GM08714 (cell line): ENCODE measurements around the gene PIK3R6.
"Not testable (repeated sequence)": the region's sequence is repeated elsewhere in the genome, so short reads cannot be mapped to it uniquely, and the experiment has no call there.

Experiments used
- H3K4me3 ChIP-seq: fragments of 200-500 bp; sonication (Bioruptor generic); 2 replicates; pipeline ENCODE4 v1.5.1; 2014; ENCODE audit warnings: mild to moderate bottlenecking, low read length, inconsistent platforms
- ZNF274 ChIP-seq: IDR thresholded peaks from 2 replicates; pipeline ENCODE4 v1.6.1; 2012; ENCODE audit warnings: mild to moderate bottlenecking, low read depth, low read length

The PIK3R6 gene

GRCh38 chr17:8825802-8826201, 41.7 kb downstream of the PIK3R6 start:
- TF ChIP-seq ZNF274, result no peak
- no peak overlapping the region for H3K4me3 ChIP-seq

DNA sequence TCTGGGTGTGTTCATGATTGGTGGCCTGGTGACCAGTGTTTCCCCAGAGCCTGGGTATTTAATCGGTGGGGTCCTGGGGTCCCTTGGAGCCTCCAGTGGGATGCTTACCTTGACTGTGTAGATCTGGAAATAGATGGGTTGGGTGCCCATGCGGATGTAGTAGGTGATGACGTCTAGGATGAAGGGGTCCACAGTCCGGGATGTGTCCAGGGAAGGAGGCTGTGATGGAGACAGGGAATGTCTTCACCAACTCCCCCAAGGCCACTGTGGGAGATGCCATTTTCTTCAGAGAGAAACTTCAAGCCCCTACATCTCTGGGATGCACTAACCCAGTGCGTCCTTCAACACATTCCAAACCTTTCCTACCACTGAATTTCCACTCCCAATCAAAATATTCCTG, 44.2 kb downstream of the PIK3R6 start:
- TF ChIP-seq ZNF274, result no peak
- H3K4me3 ChIP-seq, result no peak overlapping the region

DNA sequence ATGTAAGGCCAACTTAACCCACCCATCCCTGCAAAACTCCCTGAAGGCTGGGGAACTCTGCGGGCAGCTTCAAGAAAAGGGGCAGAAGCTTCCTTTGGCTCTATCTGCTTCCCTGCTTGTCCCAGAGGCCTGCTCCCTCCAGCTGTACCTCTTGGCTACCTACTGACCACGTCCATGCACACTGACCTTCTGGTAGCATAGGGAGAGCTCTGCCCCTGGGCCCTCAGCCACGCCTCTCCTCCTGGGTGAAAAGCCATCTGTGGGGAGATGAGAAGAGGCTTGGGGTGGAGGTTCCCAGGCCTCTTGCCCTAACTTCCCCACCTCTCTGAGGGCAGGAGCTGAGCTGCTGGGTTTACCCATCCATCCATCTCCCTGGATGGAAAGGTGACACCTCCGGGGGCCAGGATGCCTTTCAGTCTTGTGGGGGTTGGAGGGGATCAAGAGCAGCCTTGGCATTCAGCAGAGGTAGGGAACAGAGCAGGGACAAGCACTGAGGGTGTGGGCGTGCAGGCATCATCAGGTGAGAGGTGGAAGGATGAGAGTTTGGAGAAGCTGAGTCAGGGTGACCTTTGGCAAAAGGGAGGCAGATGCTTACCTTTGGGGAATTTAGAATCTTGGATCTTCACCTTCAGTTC, 45.0 kb downstream of the PIK3R6 start:
- no peak for TF ChIP-seq ZNF274
- H3K4me3 ChIP-seq, result no peak overlapping the region

GRCh38 chr17:8821446-8822105, 45.9 kb downstream of the PIK3R6 start:
- no peak overlapping the region for H3K4me3 ChIP-seq
- no peak for TF ChIP-seq ZNF274

- H3K4me3 ChIP-seq, result no peak overlapping the region
Measured at GRCh38 chr17:8820311-8821010, 47.0 kb downstream of the PIK3R6 start.

GRCh38 chr17:8818654-8819330, 48.7 kb downstream of the PIK3R6 start:
- no peak for TF ChIP-seq ZNF274
- H3K4me3 ChIP-seq, result no peak overlapping the region

More at GRCh38 chr17:8820311-8821010, 47.0 kb downstream of the PIK3R6 start:
- no peak for TF ChIP-seq ZNF274

GRCh38 chr17:8818047-8818446, 49.4 kb downstream of the PIK3R6 start:
- no peak overlapping the region for H3K4me3 ChIP-seq
- TF ChIP-seq ZNF274, result no peak

GRCh38 chr17:8806926-8807550, 60.4 kb downstream of the PIK3R6 start:
- H3K4me3 ChIP-seq, result peak overlapping the region; percentile 31; the same call in 1 of the 2 replicates
- no peak for TF ChIP-seq ZNF274

- no peak for TF ChIP-seq ZNF274
- no peak overlapping the region; the same call in 1 of the 2 replicates for H3K4me3 ChIP-seq
Measured at GRCh38 chr17:8806253-8806925, 61.1 kb downstream of the PIK3R6 start.

DNA sequence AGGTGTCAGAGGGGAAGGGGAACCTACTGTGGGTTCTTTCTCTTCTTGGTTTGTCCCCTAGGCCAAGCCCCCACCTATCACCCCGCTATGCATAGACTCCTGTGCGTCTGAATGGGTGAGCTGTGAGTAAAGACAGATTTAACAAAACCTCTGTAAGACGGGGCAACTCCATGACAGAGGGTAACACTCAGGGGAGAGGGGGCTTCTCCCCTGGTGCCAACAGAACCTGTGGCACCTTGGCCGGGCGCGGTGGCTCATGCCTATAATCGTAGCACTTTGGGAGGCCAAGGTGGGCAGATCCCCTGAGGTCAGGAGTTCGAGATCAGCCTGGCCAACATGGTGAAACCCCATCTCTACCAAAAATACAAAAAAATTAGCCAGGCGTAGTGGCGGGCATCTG, 62.1 kb downstream of the PIK3R6 start:
- H3K4me3 ChIP-seq, result not testable (repeated sequence)

DNA sequence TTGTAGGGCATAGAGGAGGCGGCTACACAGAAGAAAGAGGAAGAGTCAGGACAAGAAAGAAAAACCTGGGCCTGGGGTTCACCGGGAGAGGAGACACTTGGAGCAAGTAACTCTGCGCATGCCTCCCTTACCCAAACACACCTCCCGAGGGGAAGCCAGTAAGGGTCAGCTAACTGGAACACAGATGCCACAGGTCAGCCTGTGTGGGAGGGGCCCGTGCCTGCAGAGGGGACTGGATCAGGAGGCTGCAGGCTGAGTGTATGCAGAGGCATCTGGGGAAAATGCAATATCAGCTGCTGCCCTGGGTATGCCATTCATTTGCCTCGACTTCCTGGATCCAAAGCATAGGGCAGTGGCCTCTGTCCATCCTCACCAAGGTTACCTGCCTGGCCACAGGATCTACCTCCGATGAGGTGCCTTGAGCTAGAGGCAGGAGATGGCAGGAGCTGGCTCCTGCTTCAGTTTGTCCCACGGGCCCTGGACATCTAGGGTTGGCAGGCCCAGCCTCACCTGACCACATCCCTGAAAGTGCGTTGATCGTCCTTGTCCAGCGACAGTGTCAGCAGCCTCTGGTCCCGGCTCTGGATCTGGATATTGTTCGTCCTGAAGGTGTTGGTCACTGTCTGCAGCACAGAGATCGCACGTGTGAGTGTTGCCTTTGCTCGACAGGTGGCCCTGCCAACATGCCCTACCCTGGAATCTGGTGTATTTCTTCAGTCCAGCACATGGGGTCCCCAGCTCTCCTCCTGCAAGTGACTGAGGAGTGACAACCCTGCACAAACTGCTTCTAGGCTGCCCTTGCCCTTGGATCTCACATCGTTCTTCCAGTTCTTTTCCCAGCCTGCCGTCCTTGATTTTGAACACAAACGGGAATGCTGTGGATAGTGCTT, 63.7 kb downstream of the PIK3R6 start:
- no peak overlapping the region for H3K4me3 ChIP-seq
- TF ChIP-seq ZNF274, result no peak

DNA sequence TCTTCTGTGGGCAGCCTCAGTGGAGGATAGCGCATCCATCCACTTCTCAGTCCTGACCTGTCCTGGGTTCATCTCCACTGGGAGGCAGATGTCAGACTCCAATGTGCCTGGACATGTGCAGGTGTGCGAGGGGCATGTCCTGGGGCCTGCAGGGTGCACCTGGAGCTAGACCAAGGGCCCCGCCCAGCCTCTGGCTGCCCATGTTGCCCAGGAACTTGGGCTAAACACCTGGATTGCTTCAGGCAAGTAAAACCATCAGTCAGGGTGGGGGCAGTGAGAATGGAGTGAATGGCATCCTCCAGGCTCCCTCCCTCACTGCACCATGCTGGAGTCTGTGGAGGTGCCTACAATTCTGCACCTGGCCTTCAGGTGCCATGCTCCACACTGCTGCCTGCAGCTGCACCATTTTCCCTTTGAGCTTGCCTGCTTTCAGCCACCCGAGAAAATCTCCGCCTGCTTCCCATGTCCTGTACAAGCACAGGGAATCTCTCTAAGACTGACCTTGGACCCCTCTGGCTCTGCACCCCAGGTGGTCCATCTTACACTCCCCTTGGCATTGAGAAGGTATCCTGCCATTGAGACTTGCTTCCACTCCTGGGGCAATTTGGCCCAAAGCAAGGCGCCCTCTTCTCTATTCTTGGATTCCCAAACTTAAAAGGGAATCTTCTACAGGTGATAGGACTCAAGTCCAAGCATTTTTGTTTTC, 66.2 kb downstream of the PIK3R6 start:
- no peak overlapping the region for H3K4me3 ChIP-seq
- no peak for TF ChIP-seq ZNF274

DNA sequence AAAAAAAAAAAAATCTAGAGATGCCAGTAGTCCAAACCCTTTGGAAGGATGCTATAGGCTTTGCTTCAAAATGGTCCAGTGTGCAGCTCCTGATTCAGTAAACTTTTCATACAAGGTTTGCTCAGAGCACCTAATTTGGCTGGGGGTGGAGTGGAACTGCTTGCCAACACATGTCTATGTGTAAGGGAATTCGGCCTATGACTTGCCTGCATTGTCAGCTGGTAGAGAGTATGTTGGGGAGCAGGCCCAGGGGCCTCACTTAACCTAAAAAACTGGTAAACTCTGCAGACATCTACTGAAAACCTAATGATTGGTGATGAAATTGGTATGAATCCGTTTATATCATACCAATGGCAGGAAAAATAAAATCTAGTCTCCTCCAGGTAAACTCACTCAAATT, 66.8 kb downstream of the PIK3R6 start:
- no peak for TF ChIP-seq ZNF274
- H3K4me3 ChIP-seq, result no peak overlapping the region
